ENCODE data around the gene HOXD8.

Gene HOXD8

GRCh38 chr2:176174824-176175708, 45.6 kb downstream of the HOXD8 start:
- DNase-seq, result no peak

- DNase-seq, result no peak
Observed at GRCh38 chr2:176175709-176176607, 46.5 kb downstream of the HOXD8 start.

- no peak for DNase-seq
Observed at GRCh38 chr2:176177580-176178037, 48.1 kb downstream of the HOXD8 start.

- no peak for DNase-seq
Observed at GRCh38 chr2:176178038-176178756, 48.7 kb downstream of the HOXD8 start.

GRCh38 chr2:176178757-176179295, 49.3 kb downstream of the HOXD8 start:
- no peak for DNase-seq

- DNase-seq, result no peak
Observed at GRCh38 chr2:176181551-176181950, 52.0 kb downstream of the HOXD8 start.
